Activated CD4-positive, CD25-positive, alpha-beta regulatory T cell (primary cell): Measurements from ENCODE around the gene RPL22.

Experiments used
- DNase-seq, 4 experiments: peaks; one replicate each; lab custom pipeline; 2025; lab: John Stamatoyannopoulos, UW

The RPL22 gene

DNA sequence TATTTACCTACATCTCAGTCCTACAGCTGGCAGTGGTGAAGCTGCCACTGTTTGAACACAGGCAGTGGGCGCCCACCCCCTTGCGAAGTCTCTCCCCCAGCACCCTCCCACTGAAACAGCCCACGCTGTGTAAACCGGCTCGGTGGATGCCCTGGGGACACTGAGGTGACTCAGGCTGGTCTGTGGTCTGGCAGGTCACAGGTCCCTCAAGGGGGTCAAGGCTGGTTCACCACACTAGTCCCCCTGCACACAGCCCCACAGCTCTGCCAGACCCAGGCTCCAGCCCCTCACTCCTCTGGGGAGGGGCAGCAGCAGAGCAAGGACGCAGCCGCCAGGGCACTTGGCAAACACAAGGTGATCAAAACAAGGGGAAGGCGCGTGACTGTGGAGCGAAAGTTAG, 26.8 kb downstream of the RPL22 start:
- DNase-seq = no peak

DNA sequence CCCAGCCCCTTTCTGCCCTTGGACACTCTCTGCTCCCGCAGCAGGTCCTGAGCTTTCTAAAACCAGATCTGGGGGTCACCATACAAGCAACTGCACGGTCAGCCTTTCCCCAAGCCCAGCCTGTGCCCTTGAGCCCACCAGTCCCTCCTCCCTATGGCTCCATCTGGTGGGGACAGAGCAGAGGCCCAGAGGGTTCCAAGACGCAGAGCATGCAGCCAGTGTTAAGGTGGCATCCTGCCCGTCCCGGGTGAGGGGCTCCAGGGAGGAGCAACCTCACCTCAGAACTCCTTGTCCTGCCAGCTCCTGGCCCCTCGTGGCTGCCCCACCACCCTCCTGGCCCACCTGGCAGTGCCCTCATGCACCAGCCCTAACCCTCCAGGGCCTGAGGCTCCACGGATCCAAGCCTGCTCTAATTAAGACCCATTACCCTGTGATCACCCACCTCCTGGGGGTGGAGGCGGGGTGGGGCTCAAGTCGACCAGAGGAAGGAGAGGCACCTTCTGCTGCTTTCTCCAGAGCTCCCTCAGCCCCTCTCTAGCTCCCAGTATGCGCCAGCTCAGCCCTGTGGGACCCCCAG, 27.8 kb downstream of the RPL22 start:
- no peak for DNase-seq

DNA sequence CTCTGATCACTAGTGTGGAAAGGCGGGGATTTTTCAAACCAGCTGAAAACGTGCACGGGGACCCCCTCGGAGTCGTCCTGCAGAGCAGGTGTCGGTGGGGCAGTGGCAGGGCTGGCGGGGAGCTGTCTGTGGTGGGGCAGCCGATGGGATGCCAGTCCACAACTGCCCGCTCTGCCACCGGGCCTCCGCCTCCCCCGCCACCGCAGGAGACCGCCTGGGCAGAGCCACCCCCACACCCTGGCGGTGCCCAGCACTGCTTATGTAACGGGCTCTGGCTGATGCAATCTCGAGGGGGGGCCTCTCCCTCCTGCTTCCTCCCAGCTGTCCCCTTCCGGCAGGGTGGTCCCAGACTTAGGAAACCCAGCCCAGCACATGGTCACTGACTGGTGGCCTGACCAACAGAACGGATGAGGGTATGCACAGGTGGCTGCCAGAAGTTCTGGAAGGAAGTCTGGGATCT, 28.6 kb downstream of the RPL22 start:
- no peak for DNase-seq

DNA sequence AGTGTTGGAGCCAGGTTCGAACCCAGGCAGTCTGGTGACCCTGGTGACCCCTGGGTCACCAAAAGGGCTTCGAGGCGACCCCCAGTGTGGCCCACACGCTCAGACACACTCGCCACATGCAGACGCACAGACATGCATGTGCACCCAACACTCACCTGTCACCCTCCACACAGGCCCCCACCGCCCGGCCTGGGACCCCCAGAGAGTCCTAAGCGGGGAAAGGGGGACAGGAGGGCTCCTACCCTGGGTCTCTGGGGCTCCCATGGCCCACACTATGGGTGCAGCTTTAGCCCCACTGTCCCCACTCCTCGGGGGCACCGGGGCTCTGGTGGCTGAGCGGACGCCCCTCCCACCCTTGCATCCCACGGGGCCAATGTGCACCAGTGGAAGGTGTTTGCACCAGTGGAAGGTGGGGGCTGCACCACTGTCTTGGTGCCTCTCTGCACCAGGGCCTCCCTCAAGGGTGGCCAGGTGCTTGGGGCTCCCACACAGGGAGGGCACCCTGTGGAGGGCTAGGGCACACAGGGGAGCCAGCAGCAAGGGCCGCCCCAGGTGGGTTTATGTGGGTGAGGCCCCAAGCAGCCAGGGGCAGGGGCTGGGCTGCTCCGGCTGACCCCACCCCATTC, 29.2 kb downstream of the RPL22 start:
- no peak for DNase-seq

DNA sequence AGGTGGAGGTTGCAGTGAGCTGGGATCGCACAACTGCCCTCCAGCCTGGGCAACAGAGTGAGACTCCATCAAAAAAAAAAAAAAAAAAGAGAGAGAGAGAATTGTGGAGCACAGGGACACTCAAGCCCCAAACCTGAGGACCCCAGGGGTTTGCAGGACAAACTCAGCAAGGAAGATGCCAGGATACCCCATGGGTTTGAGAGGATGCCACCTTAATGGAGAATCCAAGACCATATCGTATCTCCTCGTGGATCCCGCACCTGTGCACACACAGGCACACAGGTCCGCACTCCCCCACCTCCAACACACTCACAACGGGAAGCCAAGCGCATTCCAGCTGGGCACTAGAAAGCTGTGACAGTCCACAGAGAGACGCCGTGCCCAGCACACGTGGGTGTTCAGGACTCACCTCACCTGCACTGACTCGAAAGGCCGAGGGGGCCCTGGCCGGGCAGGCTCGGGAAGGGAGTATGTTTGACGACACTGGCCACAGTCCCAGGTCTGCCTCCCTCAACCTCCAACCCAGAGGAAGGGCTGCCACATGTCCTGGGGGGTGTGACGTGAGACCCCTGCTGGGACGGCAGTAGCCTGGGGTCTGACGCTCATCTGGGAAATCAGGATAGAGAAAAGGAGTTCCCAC, 30.3 kb downstream of the RPL22 start:
- no peak for DNase-seq

DNA sequence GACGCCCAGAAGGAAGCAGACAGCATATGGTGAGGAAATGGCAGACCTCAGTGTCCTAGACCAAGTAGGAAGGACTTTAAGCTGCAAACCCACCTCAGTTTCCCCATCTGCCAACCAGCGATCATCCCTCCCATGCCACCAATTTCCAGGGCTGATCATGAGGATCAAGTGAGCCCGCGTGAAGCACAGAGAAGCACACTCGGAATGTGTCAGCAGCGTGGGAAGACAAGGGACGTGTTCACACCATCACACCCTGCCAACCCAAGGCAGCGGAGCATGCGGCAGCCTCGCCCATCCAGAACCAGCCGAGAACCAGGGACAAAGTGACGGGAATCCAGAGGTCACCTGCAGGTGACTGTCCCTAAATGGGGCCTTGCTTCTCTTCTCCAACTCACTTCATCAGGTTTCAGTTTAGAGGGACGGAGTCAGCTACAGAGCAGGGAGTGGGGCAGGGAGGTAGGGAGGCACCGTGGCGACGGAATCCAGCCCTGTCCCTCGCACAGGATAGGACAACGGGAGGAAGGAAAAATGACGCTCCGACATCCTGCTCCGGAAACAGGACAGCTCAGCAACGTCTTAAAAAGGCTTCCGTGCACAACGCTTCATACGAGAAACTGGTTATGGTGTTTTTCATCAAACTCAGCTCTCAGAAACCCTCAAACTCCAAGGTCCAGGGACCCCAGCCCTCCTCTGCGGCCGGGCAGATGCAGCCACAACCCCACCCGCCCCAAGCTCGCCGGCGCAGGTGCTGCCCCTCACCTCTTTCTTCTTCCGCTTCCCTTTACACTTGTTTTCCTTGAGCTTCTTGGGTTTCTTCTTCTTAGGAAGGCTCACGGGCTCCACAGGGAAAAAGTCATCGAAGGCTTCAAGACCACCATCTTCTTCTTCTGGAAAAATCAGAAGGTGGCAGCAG, 31.7 kb downstream of the RPL22 start:
- DNase-seq = no peak

DNA sequence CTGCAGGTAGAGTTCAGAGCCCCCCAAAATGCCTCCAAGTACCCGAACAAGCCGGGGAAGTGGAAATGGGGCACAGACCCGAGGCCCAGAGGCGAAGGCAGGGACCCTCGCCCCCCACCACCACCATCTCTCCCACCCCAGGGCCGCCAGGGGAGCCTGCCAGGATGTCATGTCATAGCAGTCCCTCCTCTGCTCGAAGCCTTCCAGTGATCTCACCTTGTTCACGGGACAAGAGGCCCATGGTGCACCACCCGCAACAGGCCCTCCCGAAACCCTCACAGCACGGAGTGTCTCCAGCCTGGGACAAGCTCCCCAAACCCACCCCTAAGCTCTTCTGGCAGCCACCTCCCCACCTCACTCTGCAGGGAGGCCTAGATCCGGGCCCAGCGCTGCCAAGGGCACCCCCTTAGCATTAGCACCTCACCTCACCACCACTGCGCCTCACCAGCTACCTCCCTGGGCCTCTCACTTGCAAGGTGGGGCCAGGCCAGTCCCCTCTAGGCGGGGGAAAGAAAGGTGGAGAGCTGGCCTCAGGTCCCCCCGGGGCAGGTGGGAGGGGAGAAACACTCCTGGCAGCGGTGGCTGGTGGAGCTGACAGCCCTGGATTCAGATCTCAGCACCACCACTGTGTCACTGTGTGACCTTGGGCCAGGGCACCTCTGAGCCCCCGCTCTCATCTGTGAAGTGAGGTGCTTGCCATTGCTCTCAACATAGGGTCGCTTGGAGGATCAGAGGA, 32.6 kb downstream of the RPL22 start:
- no peak for DNase-seq

DNA sequence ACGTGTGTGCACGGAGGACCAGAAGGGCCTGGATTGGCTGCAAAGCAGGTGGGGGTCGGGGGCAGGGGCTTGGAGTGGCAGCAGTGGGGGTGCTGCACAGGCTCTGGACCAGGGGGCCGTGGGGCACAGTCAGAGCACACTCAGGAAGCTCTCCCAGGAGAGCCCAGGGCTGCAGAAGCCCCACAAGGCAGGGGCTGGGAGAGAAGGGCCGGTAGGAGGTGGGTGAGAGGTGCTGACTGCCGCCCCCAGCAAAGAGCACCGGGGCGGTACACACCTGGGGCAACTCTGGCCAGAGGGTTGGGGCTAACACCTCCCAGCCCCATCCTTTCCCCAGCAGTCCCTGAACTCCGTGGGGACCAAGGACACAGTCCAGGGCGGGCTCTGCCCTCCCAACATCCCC, 33.2 kb downstream of the RPL22 start:
- no peak for DNase-seq

DNA sequence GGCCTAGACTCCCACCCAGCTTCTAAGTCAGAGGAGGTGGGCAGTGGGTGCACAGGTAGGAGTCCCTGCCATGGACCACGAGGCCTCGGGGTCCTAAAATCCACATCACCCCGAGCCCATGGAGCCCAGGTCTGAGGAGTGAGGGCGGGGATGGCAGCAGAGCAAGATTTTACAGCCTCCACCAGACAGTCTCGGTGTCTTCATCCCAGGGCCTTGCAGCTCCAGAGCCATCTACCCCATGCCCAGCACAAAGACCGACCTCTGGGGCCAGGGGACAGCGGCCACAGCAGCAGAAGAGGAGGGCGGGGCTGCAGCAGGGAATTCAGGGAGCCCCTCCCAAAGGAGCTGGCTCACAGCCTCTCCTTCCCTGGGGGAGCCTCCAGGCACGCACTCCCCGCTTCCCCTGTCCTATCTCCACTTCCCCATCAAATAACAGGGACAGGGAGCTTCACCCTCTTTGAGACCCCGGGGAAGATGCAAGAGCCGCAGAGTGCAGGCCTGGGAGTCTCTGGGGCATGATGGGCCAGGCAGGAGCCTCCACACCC, 33.9 kb downstream of the RPL22 start:
- DNase-seq = no peak

DNA sequence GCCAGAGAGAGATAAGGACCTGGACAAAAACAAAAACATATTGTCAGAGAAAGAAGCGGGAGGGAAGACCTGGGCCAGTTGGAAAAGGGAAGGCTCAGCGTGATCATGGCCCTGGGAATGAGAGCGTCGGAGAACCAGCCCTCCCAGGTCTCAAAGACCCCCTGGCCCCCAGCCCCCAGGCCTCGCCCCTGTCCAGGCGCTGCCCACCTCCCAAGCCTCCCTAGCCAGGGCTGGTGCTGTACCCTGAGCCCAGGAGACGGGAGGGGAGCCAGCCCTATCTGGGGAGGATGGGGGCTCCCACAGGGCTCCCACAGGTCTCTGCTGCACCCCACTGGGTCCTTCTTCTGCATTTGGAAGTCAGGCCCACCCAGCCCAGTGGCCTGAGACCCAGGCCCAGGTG, 34.4 kb downstream of the RPL22 start:
- no peak for DNase-seq

DNA sequence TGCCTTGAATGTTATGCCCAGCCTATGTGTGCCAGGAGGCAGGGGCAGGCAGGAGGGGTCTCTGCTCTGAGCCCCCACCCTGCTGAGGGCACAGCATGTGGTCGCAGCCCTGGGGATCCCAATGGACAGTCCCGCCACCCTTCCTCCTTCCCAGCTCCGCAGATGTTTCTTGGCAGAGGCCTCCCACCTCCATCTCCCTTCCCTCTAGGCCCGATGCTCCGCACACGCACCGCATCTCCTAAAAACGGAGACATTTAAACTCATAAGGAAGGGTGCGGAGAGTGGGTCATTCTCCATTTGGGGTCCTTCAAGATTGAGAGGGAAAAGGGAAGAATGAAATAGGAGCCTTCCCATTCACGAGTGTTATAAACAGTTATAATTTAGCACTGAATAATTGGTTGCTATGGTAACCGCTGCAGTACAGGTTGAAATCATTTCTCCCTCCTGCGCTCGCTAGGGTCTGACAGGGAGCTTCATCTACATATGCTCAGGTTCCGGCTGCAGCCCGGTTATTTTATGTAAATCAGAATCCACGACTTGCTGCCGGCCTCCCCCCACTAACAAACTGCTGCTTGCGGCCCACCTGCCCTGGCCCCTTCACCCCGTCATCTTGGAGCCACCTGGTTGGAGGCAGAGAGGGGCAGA, 35.3 kb downstream of the RPL22 start:
- no peak for DNase-seq

DNA sequence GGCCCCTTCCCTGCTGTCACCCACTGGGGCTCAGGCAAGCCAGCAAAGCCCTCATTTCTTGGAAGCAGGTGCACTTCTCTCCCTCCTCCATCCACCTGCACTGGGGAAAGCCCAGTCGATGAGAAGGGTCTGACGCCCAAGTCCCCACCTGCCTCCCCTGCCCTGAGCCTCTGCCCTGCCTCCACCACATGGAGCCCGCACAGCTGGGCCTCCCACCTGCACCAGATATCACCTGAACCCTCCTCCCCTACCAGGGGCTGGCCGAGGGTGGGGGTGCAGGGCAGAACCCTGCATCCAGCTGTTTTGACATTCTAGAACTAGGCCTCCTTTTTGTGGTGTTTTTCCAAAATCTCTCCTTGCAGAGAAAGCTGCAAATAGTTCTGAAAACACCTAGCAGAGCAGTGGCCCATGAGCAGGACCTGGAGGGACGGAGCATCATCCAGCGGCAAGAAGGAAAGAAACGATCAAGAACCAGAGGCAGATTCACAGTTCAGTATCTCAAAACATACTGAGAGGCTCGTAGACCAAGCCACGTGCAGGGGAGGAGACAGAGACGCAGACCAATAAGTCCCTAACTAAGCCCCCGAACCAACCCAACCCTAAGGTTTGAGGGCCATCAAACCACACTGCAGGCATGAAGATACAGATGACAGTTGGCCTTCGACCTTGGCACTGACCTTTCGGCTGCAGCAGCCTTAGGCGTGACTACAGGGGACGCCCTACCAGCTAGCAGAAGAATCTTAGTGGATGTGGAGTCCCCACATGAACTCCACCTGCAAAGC, 36.0 kb downstream of the RPL22 start:
- no peak for DNase-seq

DNA sequence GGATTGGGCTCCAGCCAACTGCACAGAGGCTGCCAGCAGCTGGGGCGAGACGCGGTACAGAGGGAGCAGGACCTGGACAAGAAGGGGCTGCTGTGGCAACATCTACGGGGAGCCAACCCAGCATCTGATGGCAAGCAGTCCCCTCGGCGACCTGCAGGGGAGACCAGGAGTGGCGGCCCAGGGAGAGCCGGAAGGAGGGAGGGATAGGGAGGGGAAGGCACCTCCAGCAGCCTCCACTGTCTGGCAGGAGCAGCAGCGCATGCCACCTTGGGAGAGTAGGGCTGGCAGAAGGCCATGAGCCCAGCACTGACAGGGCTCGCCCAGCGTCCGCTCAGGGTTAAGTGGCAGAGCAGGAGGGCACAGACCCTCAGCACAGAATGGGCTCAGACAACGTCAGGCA, 36.6 kb downstream of the RPL22 start:
- DNase-seq = no peak

DNA sequence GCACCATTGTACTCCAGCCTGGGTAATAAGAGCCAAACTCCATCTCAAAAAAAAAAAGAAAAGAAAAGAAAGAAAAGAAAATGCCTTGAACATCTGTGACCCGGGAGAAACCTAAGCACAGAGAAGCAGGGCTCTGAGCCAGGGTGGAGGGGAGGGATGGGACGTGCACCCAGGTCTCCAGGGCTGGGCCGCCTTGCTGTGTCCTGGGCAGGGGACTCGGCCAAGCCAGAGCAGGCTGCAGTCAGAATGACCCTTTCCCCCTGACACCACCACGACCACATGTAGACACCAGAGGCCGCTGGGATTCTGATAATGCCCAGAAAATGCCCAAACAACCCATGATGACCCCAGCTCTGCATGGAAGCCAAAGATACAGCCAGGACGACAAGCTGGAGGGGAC, 37.1 kb downstream of the RPL22 start:
- no peak for DNase-seq

DNA sequence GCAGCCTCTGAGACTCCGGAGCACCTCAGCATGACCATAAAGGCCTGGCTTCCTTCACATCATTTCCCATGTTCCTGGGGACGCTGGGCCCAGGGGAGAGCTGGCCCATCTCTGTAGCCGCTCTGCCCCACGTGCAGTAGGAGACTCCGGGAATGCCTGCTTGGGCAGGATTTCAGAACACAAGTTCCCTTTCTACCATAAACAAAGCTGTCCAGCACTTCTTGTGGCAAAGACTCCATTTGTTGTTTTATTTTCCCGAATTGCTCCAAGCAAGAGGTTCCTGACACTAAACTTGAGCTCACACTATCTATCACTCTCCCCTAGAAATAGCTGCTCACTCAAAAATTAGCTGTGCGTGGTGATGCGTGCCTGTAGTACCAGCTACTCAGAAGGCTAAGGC, 41.2 kb downstream of the RPL22 start:
- DNase-seq = no peak

DNA sequence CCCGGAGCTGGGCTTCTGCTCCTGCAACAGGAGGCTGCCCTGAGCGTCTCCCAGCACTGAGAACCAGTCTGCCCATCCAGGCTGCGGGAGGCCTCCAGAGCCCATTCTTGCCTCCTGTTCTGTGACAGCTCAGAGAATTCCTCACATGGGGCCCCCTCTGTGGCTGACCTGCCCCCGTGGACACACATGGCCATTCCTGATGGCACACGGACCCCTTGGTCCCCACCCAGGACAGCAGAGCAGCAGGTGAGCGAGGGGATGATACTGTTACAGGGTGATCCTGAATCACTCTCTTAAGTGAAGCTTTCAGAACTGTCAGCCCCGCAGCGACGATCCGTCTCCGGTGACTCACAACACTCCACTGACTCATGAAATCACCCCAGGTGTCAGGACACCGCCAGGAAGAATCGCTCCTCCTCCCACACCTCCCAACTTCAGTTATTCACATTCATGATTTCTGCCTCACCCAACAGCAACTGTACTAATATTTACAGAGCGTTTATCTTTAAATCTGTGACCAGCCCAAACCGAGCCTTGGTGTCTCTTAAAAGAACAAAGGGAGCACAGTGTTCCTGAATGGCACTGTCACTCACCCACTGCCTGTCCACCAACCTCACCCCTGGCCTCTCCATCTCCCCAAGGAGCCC, 41.7 kb downstream of the RPL22 start:
- no peak for DNase-seq

DNA sequence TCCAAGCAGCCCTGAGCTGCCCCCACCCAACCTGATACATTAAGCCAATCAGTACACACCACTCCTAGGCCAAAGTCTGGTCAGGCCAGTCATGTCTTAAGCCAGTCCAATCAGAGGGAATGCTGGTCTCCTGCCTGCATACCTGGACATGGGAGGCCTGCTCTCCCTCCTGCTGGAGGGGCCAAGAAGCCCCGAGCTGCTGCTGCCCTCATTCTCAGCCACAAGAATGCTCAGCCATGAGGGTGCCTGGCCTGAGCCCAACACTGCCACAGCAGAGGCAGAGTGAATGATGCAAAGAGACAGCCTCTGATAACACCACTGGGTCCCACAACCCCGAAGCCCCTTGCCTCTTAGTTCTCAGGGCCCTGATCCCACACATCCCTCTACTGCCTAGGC, 42.3 kb downstream of the RPL22 start:
- no peak for DNase-seq

DNA sequence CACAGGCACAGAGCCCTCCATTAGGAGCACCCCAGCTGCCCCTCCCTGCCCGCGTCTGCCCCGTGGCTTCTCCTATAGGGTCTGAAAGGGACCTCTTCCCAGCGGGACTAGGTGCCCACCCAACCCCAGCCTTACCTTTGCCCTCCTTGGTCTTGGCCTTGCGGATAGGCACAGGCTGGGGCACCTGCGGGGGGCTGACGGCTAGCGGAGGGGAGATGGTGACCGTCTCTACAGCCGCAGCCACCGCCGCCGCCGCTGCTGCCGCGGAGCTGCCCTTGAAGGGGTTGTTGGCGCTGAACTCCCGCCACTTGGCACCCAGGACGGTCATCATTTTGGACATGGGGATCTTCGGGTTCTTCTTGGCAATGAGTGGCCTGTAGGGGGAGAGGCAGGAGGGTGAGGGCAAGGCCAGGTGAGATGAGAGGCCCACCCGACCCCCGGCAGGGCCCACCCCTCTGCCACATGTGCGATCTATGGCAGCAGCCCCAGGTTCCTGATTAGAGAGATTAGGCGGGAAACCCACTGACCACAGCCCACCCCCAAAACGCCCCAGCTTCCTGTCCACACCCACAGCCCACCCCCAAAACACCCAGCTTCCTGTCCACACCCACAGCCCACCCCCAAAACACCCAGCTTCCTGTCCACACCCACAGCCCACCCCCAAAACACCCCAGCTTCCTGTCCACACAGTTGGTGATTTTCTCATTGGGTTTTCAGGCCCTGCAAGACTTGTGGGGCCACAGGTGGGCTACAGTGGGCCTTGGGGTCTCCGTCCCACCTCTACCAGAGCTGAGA, 44.7 kb downstream of the RPL22 start:
- DNase-seq = no peak

DNA sequence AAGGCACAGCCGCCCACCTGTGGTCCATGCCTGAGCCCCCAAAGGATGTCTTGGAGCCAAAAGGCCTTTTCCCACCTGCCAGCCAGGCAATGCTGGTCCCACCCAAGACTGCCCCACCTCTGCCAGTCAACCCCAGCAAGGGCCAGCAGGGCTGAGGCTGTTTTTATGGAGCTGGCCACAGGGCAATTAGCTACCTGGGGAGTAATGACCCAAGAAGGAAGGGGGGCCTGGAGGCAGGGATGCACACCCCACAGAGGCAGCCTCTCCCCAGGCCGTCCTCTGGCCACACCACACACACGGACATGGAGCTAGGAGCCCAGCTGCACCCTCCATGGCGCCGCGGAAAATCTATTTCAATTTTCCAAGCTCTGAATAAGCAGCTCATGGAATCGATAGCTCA, 46.5 kb downstream of the RPL22 start:
- DNase-seq = no peak
